HL-60 (cell line): ENCODE results near the gene CDHR1.

Experiments used
- CTCF ChIP-seq: IDR thresholded peaks from one replicate; pipeline ENCODE4 v1.5.1; 2011; ENCODE audit warnings: low read length, control low read depth, inconsistent platforms; ENCODE audit not compliant: insufficient read depth
- POLR2AphosphoS5 ChIP-seq: IDR thresholded peaks from 2 replicates; pipeline ENCODE4 v1.6.1; 2012; ENCODE audit warnings: low read depth
- SPI1 ChIP-seq: IDR thresholded peaks from 2 replicates; pipeline ENCODE4 v1.6.1; 2012; ENCODE audit warnings: low read depth, mild to moderate bottlenecking, borderline replicate concordance

DNA sequence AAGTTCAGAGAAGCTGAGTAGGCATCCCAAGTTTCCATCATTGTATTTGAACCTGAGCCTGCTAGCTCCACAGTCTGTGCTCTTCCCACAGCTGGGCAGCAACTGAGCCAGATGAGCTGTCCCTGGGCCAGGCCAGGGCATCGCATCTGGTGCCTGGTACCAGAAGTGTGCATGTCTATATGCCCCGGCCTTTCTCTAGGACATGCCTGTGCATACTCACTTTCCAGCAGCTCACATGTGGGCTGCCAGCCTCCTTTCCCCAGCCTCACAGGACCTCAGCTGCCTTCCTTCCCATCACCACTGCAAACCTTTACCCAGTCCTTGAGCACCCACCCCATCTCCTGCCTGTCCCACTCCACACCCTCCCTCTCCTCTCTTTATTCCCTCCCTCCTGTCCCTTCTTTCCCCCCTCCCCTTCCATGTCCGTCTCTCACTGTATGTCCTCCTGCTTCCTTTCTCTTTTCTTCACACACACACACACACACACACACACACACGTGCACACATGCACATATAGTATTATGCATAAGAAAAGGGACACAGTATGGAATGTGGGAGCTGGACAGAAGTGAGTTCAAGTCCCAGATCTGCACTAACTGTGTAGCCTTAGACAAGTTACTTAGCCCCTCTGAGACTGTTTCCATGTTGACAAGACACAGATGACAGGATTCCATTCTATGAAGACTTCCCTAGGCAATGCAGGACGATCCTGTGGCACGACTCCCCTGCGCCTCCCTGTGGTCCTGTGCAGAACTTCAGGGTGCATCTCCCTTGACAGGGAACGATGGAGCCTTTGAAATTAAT lies 10.9 kb downstream of the CDHR1 start:
- TF ChIP-seq CTCF = peak; percentile 91
- TF ChIP-seq SPI1 = 0 out of 2 replicates have a peak, but pooled peaks have one; percentile 1
- no peak for TF ChIP-seq POLR2AphosphoS5
